Measurements from ENCODE around the gene MBOAT1. TPM values are rescaled to one million over a fixed set of nuclear protein-coding genes. Genes with fewer than 3 reads are reported as not detected.

Gene MBOAT1
- polyA plus RNA-seq, 3 donors = 6.8 to 59.1 (median 8.1) TPM

DNA sequence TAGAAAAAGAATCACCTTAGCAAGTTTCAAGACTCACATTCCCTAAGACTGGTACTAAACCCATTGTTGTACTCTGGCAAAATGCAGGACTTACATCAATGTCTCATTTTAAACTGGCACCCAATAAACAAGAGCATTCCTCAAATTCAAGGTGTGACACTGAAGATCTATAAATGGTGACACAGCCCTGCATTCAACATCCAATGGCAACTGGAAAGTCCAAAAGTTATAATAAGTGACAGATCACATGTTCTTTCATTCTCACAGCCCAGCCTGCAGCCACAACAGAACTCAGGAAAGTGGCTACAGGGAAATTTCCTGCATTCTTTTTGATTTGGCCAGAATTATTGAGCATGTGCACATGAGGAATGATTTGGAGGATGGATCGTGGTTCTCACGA lies 57.5 kb downstream of the MBOAT1 start:
- Mint-ChIP-seq H3K4me1 (peaks cover 5% of the 10 kb centered on the region), H3K4me3 (no peak overlapping the region), H3K36me3 (peaks cover 21 to 33% of the 10 kb centered on the region in 2 donors), H3K27me3 (ENCODE audit: low read depth in 3 of 3) (peaks cover 0 to 1% (median 0%) of the 10 kb centered on the region in 3 donors), H3K9me3 (peaks cover 0 to 2% (median 0%) of the 10 kb centered on the region in 7 donors), H3K27ac (peak overlapping the region in 1 of 7 donors; percentile 11)
- H3K36me3 ChIP-seq (replicated peaks in 1 of 2; ENCODE audit: control insufficient read depth in 1 of 2, insufficient read depth in 2 of 2, low read length in 2 of 2) = peaks cover 16 to 23% of the 10 kb centered on the region in 2 donors
- H4K20me1 ChIP-seq (ENCODE audit: insufficient read depth, low read length) = peaks cover 60% of the 10 kb centered on the region
- no peak overlapping the region for H3K9ac ChIP-seq (ENCODE audit: insufficient read depth, low read length, poor library complexity, severe bottlenecking)
- no peak overlapping the region for H2AFZ ChIP-seq (ENCODE audit: insufficient read depth, low read depth, low read length, poor library complexity, severe bottlenecking)
- peaks cover 60% of the 10 kb centered on the region for H3K79me2 ChIP-seq (ENCODE audit: insufficient read depth, low read length)
- no peaks in the 10 kb centered on the region for H3K27me3 ChIP-seq (ENCODE audit: control insufficient read depth in 2 of 2, insufficient read depth in 2 of 2, low read length in 2 of 2)
- DNase-seq = no peak
- intact Hi-C loops (cut with micrococcal nuclease) = no loop called here
- no peaks in the 10 kb centered on the region for H3K9me3 ChIP-seq (replicated peaks in 1 of 2; ENCODE audit: control insufficient read depth in 1 of 2, insufficient read depth in 1 of 2, low read length in 2 of 2)
- H3K4me2 ChIP-seq (replicated peaks; ENCODE audit: extremely low read depth, low read length, poor library complexity, severe bottlenecking) = no peak overlapping the region
- H3K4me3 ChIP-seq (replicated peaks in 1 of 3; ENCODE audit: low read depth in 2 of 3, low read length in 3 of 3) = no peak overlapping the region
- TF ChIP-seq, protein P1, sequence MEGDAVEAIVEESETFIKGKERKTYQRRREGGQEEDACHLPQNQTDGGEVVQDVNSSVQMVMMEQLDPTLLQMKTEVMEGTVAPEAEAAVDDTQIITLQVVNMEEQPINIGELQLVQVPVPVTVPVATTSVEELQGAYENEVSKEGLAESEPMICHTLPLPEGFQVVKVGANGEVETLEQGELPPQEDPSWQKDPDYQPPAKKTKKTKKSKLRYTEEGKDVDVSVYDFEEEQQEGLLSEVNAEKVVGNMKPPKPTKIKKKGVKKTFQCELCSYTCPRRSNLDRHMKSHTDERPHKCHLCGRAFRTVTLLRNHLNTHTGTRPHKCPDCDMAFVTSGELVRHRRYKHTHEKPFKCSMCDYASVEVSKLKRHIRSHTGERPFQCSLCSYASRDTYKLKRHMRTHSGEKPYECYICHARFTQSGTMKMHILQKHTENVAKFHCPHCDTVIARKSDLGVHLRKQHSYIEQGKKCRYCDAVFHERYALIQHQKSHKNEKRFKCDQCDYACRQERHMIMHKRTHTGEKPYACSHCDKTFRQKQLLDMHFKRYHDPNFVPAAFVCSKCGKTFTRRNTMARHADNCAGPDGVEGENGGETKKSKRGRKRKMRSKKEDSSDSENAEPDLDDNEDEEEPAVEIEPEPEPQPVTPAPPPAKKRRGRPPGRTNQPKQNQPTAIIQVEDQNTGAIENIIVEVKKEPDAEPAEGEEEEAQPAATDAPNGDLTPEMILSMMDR (IDR thresholded peaks at IDR 0.05) = no peak
- no CpG with 5 or more reads among the region's 2 CpGs for WGBS (ENCODE audit: insufficient coverage)
- no peak overlapping the region for H3K27ac ChIP-seq (ENCODE audit: low read depth in 1 of 2, low read length in 2 of 2)
- no peaks in the 10 kb centered on the region for H3K4me1 ChIP-seq (ENCODE audit: control insufficient read depth in 1 of 2, insufficient read depth in 2 of 2, low read length in 2 of 2)

DNA sequence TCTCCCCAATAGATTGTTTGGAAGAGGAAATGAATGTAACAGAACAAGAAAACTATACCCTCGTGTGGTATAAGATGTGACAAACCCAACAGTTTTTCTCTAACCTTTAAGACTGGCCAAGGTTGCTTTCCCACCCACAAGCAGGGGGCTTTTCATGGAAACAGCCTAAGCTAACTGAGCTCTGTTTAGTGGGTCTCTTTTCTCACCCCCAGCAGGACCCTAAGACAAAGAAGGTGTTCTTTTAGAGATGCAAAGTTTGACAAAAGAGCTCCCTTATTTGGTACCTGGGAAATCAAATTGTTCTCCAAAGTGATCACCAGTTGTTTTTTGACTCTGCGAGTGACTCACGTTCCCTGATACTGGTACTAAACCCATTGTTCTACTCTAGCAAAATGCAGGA lies 59.1 kb downstream of the MBOAT1 start:
- Mint-ChIP-seq H3K4me1 (peaks cover 12% of the 10 kb centered on the region), H3K9me3 (peaks cover 0 to 2% (median 0%) of the 10 kb centered on the region in 7 donors), H3K27ac (peak overlapping the region in 2 of 7 donors; percentile 65 to 69), H3K4me3 (no peak overlapping the region), H3K36me3 (peaks cover 31 to 45% of the 10 kb centered on the region in 2 donors), H3K27me3 (ENCODE audit: low read depth in 3 of 3) (no peaks in the 10 kb centered on the region)
- no peak for DNase-seq
- Histone ChIP-seq H3K36me3 (replicated peaks in 1 of 2; ENCODE audit: control insufficient read depth in 1 of 2, insufficient read depth in 2 of 2, low read length in 2 of 2) (peaks cover 20 to 34% of the 10 kb centered on the region in 2 donors), H3K27me3 (ENCODE audit: control insufficient read depth in 2 of 2, insufficient read depth in 2 of 2, low read length in 2 of 2) (no peaks in the 10 kb centered on the region), H3K79me2 (ENCODE audit: insufficient read depth, low read length) (peaks cover 45% of the 10 kb centered on the region), H3K4me2 (replicated peaks; ENCODE audit: extremely low read depth, low read length, poor library complexity, severe bottlenecking) (no peak overlapping the region), H2AFZ (ENCODE audit: insufficient read depth, low read depth, low read length, poor library complexity, severe bottlenecking) (no peak overlapping the region), H3K9ac (ENCODE audit: insufficient read depth, low read length, poor library complexity, severe bottlenecking) (no peak overlapping the region), H3K4me1 (ENCODE audit: control insufficient read depth in 1 of 2, insufficient read depth in 2 of 2, low read length in 2 of 2) (peaks cover 2 to 6% of the 10 kb centered on the region in 2 donors), H3K4me3 (replicated peaks in 1 of 3; ENCODE audit: low read depth in 2 of 3, low read length in 3 of 3) (no peak overlapping the region), H3K9me3 (replicated peaks in 1 of 2; ENCODE audit: control insufficient read depth in 1 of 2, insufficient read depth in 1 of 2, low read length in 2 of 2) (no peaks in the 10 kb centered on the region), H4K20me1 (ENCODE audit: insufficient read depth, low read length) (peaks cover 44% of the 10 kb centered on the region), H3K27ac (ENCODE audit: low read depth in 1 of 2, low read length in 2 of 2) (peak overlapping the region in 1 of 2 donors; percentile 48)
- WGBS (ENCODE audit: insufficient coverage) = 96% methylated on average over 2 of the region's 3 CpGs
- intact Hi-C loops (cut with micrococcal nuclease) = no loop called here
- TF ChIP-seq, protein P1 (IDR thresholded peaks at IDR 0.05) = no peak
